ENCODE measurements around the gene TMEM202.
"Not testable (repeated sequence)": the region's sequence is repeated elsewhere in the genome, so short reads cannot be mapped to it uniquely, and the experiment has no call there.

The TMEM202 gene

GRCh38 chr15:72404841-72405240 lies 6.7 kb downstream of the TMEM202 start:
- DNase-seq, result no peak

- no peak for DNase-seq
These were observed 8.8 kb downstream of the TMEM202 start for GRCh38 chr15:72406936-72407335.

- DNase-seq, result no peak
These were observed 13.0 kb downstream of the TMEM202 start for GRCh38 chr15:72411111-72411510.

- no peak for DNase-seq
These were observed 13.4 kb downstream of the TMEM202 start for GRCh38 chr15:72411544-72411943.

- not testable (repeated sequence) for DNase-seq
These were observed 15.2 kb downstream of the TMEM202 start for GRCh38 chr15:72413337-72413736.

- no peak for DNase-seq
These were observed 17.2 kb downstream of the TMEM202 start for GRCh38 chr15:72415304-72415703.

GRCh38 chr15:72419768-72420167 lies 21.7 kb downstream of the TMEM202 start:
- DNase-seq, result not testable (repeated sequence)

GRCh38 chr15:72420576-72420975 lies 22.5 kb downstream of the TMEM202 start:
- DNase-seq, result no peak

- DNase-seq, result no peak
These were observed 23.4 kb downstream of the TMEM202 start for GRCh38 chr15:72421484-72421883.

GRCh38 chr15:72423256-72423655 lies 25.2 kb downstream of the TMEM202 start:
- no peak for DNase-seq

GRCh38 chr15:72426753-72427152 lies 28.6 kb downstream of the TMEM202 start:
- no peak for DNase-seq

- no peak for DNase-seq
These were observed 39.7 kb downstream of the TMEM202 start for GRCh38 chr15:72437650-72438316.

- DNase-seq, result not testable (repeated sequence)
These were observed 44.7 kb downstream of the TMEM202 start for GRCh38 chr15:72442848-72443247.

GRCh38 chr15:72445426-72445825 lies 47.3 kb downstream of the TMEM202 start:
- DNase-seq, result no peak

GRCh38 chr15:72450805-72451204 lies 52.7 kb downstream of the TMEM202 start:
- no peak for DNase-seq

- no peak for DNase-seq
These were observed 53.1 kb downstream of the TMEM202 start for GRCh38 chr15:72451224-72451623.

- DNase-seq, result no peak
These were observed 58.6 kb downstream of the TMEM202 start for GRCh38 chr15:72456684-72457083.
